Esophagus muscularis mucosa (tissue), 3 donors: ENCODE data around the gene PLA2G10.
"Not testable (repeated sequence)": the region's sequence is repeated elsewhere in the genome, so short reads cannot be mapped to it uniquely, and the experiment has no call there.

ENCODE experiments used
- CTCF ChIP-seq, 3 experiments: fragments of 200-600 bp in 2 of 3; fragments of 450-650 bp in 1 of 3; sonication (generic) in 2 of 3; IDR thresholded peaks; one replicate each; pipeline ENCODE4 v1.5.1; 2017 to 2019; ENCODE audit warnings: antibody characterized with exemption in 3 of 3, mild to moderate bottlenecking in 2 of 3, moderate library complexity in 1 of 3
- POLR2A ChIP-seq: fragments of 450-650 bp; IDR thresholded peaks from one replicate; pipeline ENCODE4 v1.6.1; 2017; ENCODE audit warnings: antibody characterized with exemption, moderate library complexity, mild to moderate bottlenecking, low read depth
- POLR2AphosphoS5 ChIP-seq, 2 donors: sonication (generic); formaldehyde crosslinking; IDR thresholded peaks; one replicate each; pipeline ENCODE4 v1.6.1; 2017; ENCODE audit warnings: antibody characterized with exemption in 2 of 2

DNA sequence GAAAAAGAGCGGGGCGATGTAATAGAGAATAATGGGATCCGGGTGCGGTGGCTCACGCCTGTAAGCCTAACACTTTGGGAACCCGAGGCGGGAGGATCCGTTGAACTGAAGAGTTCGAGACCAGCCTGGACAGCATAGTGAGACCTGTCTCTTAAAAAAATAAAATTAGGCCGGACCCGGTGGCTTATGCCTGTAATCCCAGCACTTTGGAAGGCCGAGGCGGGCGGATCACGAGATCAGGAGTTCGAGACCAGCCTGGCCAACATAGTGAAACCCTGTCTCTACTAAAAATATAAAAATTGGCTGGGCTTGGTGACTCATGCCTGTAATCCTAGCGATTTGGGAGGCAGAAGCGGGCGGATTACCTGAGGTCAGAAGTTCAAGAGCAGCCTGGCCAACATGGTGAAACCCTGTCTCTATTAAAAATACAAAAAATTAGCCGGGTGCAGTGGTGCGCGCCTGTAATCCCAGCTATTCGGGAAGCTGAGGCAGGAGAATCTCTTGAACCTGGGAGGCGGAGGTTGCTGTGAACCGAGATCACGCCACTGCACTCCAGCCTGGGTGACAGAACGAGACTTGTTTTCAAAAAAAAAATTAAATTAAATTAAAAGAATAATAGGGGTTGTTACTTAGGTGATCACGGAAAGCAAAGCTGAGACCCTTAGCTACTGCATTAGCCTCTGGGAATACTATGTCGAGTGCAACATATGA, 63.3 kb downstream of the PLA2G10 start:
- not testable (repeated sequence) for TF ChIP-seq CTCF (IDR thresholded peaks at IDR 0.05); POLR2AphosphoS5 (IDR thresholded peaks at IDR 0.05); POLR2A
